Endometrial microvascular endothelial cells (primary cell): ENCODE data around the gene FBXO7. TPM values are rescaled to one million over a fixed set of nuclear protein-coding genes. Genes with fewer than 3 reads are reported as not detected.

Experiments used
- in situ Hi-C: cut with HindIII; loops from 2 replicates; pipeline ENCODE4 v1.10.0; 2017; ENCODE audit warnings: low sequenced_read_pairs, low pct_unique_long_range_greater_than_20kb; ENCODE audit errors: inconsistent ontology term
- total RNA-seq: library from RNA; depleted of rRNA; stranded (reverse); fragments of >200 nt; gene quantifications from one replicate; pipeline ENCODE4 v1.2.3, GENCODE V29; 2015; ENCODE audit errors: inconsistent ontology term

Gene FBXO7
- total RNA-seq, 1 donor from 2014 or later = 102 TPM

- in situ Hi-C loops = no loop called here
These were observed 70.4 kb downstream of the FBXO7 start for GRCh38 chr22:32544953-32545558.

- in situ Hi-C loops = no loop called here
These were observed 71.2 kb downstream of the FBXO7 start for GRCh38 chr22:32545801-32546200.

- in situ Hi-C loops = no loop called here
These were observed 71.9 kb downstream of the FBXO7 start for GRCh38 chr22:32546496-32546895.

GRCh38 chr22:32546935-32547334 is 72.3 kb downstream of the FBXO7 start:
- in situ Hi-C loops = no loop called here

GRCh38 chr22:32548039-32548438 is 73.4 kb downstream of the FBXO7 start:
- in situ Hi-C loops = no loop called here

Other genes starting within 250 kb of the FBXO7 start
- under 0.01 TPM for gene SLC5A4, start 219.5 kb upstream of the FBXO7 start, total RNA-seq
- gene RFPL3, start 116.9 kb upstream of the FBXO7 start, total RNA-seq = not detected
- gene RTCB, start 62.6 kb upstream of the FBXO7 start, total RNA-seq = 171 TPM
- not detected for gene BPIFC, start 10.4 kb upstream of the FBXO7 start, total RNA-seq